Epithelial cell of esophagus (primary cell): ENCODE measurements around the gene CD36.

ENCODE experiments used
- DNase-seq: peaks from one replicate; pipeline ENCODE4 v3.0.0; 2010; ENCODE audit warnings: low read depth
- H3K4me3 ChIP-seq: 2 replicates; pipeline ENCODE4 v1.5.1; 2011; ENCODE audit warnings: mild to moderate bottlenecking, low read length, control low read depth
- CTCF ChIP-seq: IDR thresholded peaks from 2 replicates; pipeline ENCODE4 v1.5.1; 2011; ENCODE audit warnings: low read depth, mild to moderate bottlenecking, low read length, control low read depth, inconsistent platforms; ENCODE audit not compliant: insufficient read depth; ENCODE audit errors: missing control alignments

CD36 gene

DNA sequence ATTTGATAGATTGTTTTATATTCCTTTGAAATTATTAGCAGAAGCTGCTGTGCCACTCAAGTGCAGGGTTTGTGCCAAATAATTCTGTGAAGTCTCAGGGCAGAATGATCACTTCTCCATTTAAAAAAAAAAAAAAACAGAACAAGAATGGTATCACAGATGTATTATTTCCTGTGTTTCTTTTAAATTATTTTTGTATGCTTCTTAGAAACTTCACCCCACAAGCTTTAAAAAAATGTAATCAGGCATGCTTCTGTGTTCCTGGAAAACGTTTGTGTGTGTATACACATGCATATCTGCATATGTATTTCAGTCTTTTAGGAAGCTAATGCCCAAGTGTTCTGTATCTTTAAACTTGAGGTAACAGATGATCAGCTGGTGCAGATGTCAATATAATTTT lies 6.3 kb upstream of the CD36 start:
- no peak for DNase-seq
- TF ChIP-seq CTCF = no peak
- no peak overlapping the region for H3K4me3 ChIP-seq

GRCh38 chr7:80632819-80633218 lies 5.6 kb upstream of the CD36 start:
- no peak for TF ChIP-seq CTCF
- no peak for DNase-seq
- H3K4me3 ChIP-seq = no peak overlapping the region

DNA sequence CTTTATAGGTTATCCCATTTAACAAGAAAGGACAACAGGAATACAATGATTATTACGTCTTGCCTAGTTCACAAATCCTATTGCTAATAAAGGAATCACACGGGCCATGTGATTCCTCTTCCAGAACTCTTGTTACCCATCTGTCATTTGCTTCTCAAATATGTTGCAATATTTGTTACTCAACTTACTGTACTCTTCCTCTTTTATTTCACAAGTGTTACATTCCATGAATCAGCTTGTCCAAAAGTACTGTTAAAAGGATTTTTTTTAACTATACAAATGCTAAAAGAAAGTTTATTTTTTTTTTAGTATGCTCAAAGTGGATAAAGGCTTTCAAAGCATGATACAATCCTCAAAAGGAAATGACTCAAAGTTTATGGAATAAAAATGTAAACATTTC lies 3.9 kb upstream of the CD36 start:
- no peak overlapping the region for H3K4me3 ChIP-seq
- no peak for TF ChIP-seq CTCF
- peak; percentile 91 for DNase-seq

DNA sequence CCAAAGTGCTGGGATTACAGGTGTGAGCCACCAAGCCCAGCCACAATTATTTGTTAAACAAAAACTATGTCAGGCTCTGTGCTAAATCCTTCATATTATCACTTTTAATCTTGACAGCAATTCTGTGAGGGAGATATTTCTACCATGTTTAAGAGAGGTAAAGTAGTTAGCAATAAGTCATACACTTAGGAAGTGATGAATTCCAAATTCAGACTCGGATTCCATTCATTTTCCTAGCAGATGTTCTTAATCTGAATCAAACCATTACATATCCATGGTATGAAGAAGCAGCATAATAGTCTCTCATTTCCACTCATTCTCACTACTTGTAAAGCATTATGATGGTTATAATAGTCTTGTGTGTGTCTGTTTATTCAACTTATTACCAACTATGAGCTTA lies 2.9 kb upstream of the CD36 start:
- DNase-seq = no peak
- no peak for TF ChIP-seq CTCF

DNA sequence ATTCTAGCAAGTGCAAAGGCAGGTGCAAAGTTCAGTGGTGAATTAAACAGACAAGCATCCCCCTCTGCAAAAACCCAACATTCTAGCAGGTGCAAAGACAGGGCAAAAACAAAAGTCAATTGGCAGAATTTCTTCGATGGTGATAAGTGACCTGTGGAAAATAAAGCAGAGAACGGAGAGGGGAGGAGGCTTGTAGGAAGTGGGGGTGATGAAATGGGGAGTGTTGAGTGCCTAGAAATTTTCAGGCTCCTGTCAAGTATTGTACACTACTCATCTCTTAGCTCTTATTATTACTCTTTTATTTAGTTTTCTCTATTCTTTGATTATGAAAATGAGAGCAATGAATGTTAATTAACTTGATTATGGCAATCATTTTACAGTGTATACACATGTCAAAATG lies 2.4 kb upstream of the CD36 start:
- no peak overlapping the region for H3K4me3 ChIP-seq
- no peak for TF ChIP-seq CTCF
- DNase-seq = no peak

More for the DNA sequence above, 2.9 kb upstream of the CD36 start:
- H3K4me3 ChIP-seq = no peak overlapping the region

GRCh38 chr7:80636709-80637108 lies 1.7 kb upstream of the CD36 start:
- no peak for DNase-seq
- no peak overlapping the region for H3K4me3 ChIP-seq
- no peak for TF ChIP-seq CTCF

- TF ChIP-seq CTCF = no peak
- no peak for DNase-seq
Measured at GRCh38 chr7:80637454-80637853, 988 bp upstream of the CD36 start.

More at GRCh38 chr7:80637454-80637853, 988 bp upstream of the CD36 start:
- H3K4me3 ChIP-seq = no peak overlapping the region
